OCI-LY3 (cell line): ENCODE measurements around the gene C7orf57.
"Not testable (repeated sequence)": the region's sequence is repeated elsewhere in the genome, so short reads cannot be mapped to it uniquely, and the experiment has no call there.

Experiments used
- H2AFZ ChIP-seq: fragments of 200-600, 300-600 bp; shearing (Covaris generic); 2 replicates; pipeline ENCODE4 v1.6.0; 2014; ENCODE audit warnings: antibody characterized with exemption, low read depth, low read length
- H3K27ac ChIP-seq: fragments of 200-600, 300-600 bp; sonication (generic); 2 replicates; pipeline ENCODE4 v1.5.1; 2014; ENCODE audit warnings: mild to moderate bottlenecking, low read length, moderate library complexity, mixed read lengths
- H3K27me3 ChIP-seq: fragments of 200-600, 300-600 bp; sonication (generic); 2 replicates; pipeline ENCODE4 v1.6.1; 2014; ENCODE audit warnings: low read depth, low read length, mixed read lengths
- H3K36me3 ChIP-seq: fragments of 200-600, 300-600 bp; sonication (generic); replicated peaks from 2 replicates; pipeline ENCODE3; 2014; ENCODE audit warnings: low read depth, low read length, mixed read lengths
- H3K4me1 ChIP-seq: fragments of 300-600, 200-600 bp; sonication (generic); 2 replicates; pipeline ENCODE4 v1.6.1; 2014; ENCODE audit warnings: low read length, mixed read lengths
- H3K4me2 ChIP-seq: fragments of 200-600, 300-600 bp; sonication (generic); 2 replicates; pipeline ENCODE4 v1.6.1; 2014; ENCODE audit warnings: low read length, mixed read lengths
- H3K4me3 ChIP-seq: fragments of 300-600, 200-600 bp; sonication (generic); 2 replicates; pipeline ENCODE4 v1.5.1; 2014; ENCODE audit warnings: antibody characterized with exemption, mild to moderate bottlenecking, low read length, moderate library complexity
- H3K79me2 ChIP-seq: fragments of 300-600, 200-600 bp; shearing (Covaris generic); 2 replicates; pipeline ENCODE4 v1.6.1; 2014; ENCODE audit warnings: mild to moderate bottlenecking, low read length, mixed read lengths
- H3K9ac ChIP-seq: fragments of 300-600, 200-600 bp; shearing (Covaris generic); 2 replicates; pipeline ENCODE4 v1.6.0; 2014; ENCODE audit warnings: mild to moderate bottlenecking, low read length, moderate library complexity
- H3K9me3 ChIP-seq: fragments of 200-600, 300-600 bp; shearing (Covaris generic); 2 replicates; pipeline ENCODE4 v1.6.1; 2014; ENCODE audit warnings: low read length, mixed read lengths; ENCODE audit not compliant: insufficient read depth
- H4K20me1 ChIP-seq: fragments of 200-600, 300-600 bp; sonication (generic); 2 replicates; pipeline ENCODE4 v1.6.1; 2016; ENCODE audit warnings: low read length, mixed read lengths; ENCODE audit not compliant: insufficient read depth
- EZH2phosphoT487 ChIP-seq: fragments of 200-600 bp; shearing (Covaris generic); IDR thresholded peaks from 2 replicates; pipeline ENCODE4 v1.6.1; 2018; ENCODE audit warnings: antibody characterized with exemption, mixed run types, low read depth
- TF ChIP-seq, protein P1 (sequence below): fragments of 200-600, 300-600 bp; sonication (generic); IDR thresholded peaks from 2 replicates; pipeline ENCODE4 v1.5.1; 2014; ENCODE audit warnings: antibody characterized with exemption, low read length, low read depth

C7orf57 gene

DNA sequence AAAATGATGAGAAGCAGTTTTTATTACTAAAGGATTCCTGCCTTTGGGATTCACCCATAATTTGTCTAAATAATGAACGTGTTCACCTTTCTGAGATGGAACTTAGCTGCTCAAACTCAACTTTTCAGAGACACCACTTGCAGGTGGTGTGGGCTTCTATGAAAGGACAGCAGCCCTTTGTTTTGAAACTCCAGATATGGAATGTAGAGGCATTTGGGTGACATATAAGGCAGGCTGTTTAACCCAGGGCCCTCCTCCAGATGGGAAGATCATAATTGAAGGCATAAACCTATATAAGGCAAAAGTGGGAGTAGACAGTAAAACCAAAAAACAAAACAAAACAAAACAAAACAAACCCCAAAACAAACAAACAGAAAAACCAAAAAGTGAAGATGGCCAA, 44.1 kb upstream of the C7orf57 start:
- peak overlapping the region; percentile 36; the same call in 1 of the 2 replicates for H3K9ac ChIP-seq
- H3K9me3 ChIP-seq = no peaks in the 10 kb centered on the region
- H3K4me3 ChIP-seq = peak overlapping the region; percentile 74
- peaks cover 5% of the 10 kb centered on the region; the same call in 1 of the 2 replicates for H3K4me1 ChIP-seq
- TF ChIP-seq, protein P1, sequence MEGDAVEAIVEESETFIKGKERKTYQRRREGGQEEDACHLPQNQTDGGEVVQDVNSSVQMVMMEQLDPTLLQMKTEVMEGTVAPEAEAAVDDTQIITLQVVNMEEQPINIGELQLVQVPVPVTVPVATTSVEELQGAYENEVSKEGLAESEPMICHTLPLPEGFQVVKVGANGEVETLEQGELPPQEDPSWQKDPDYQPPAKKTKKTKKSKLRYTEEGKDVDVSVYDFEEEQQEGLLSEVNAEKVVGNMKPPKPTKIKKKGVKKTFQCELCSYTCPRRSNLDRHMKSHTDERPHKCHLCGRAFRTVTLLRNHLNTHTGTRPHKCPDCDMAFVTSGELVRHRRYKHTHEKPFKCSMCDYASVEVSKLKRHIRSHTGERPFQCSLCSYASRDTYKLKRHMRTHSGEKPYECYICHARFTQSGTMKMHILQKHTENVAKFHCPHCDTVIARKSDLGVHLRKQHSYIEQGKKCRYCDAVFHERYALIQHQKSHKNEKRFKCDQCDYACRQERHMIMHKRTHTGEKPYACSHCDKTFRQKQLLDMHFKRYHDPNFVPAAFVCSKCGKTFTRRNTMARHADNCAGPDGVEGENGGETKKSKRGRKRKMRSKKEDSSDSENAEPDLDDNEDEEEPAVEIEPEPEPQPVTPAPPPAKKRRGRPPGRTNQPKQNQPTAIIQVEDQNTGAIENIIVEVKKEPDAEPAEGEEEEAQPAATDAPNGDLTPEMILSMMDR = no peak
- TF ChIP-seq EZH2phosphoT487 = no peak
- H3K27me3 ChIP-seq = peaks cover 5% of the 10 kb centered on the region; the same call in 1 of the 2 replicates
- no peaks in the 10 kb centered on the region for H3K79me2 ChIP-seq
- H3K36me3 ChIP-seq = no peaks in the 10 kb centered on the region
- H2AFZ ChIP-seq = peak overlapping the region; percentile 54
- no peak overlapping the region for H3K27ac ChIP-seq
- H3K4me2 ChIP-seq = peak overlapping the region; percentile 67
- no peaks in the 10 kb centered on the region for H4K20me1 ChIP-seq

GRCh38 chr7:47991741-47992311, 43.5 kb upstream of the C7orf57 start:
- TF ChIP-seq EZH2phosphoT487 = no peak
- TF ChIP-seq, protein P1 = peak; percentile 70
- peak overlapping the region; percentile 74 for H3K4me3 ChIP-seq

GRCh38 chr7:47992446-47992845, 42.9 kb upstream of the C7orf57 start:
- Histone ChIP-seq H3K36me3 (no peaks in the 10 kb centered on the region), H3K79me2 (no peaks in the 10 kb centered on the region), H2AFZ (no peak overlapping the region), H3K4me2 (peak overlapping the region; percentile 67), H3K27me3 (peaks cover 5% of the 10 kb centered on the region; the same call in 1 of the 2 replicates), H3K27ac (no peak overlapping the region), H4K20me1 (no peaks in the 10 kb centered on the region), H3K4me1 (peaks cover 5% of the 10 kb centered on the region; the same call in 1 of the 2 replicates), H3K4me3 (peak overlapping the region; percentile 74), H3K9me3 (no peaks in the 10 kb centered on the region), H3K9ac (no peak overlapping the region)
- no peak for TF ChIP-seq EZH2phosphoT487
- TF ChIP-seq, protein P1 = no peak

More at GRCh38 chr7:47991741-47992311, 43.5 kb upstream of the C7orf57 start:
- H3K27me3 ChIP-seq = peaks cover 5% of the 10 kb centered on the region; the same call in 1 of the 2 replicates
- no peaks in the 10 kb centered on the region for H3K79me2 ChIP-seq
- H3K4me2 ChIP-seq = peak overlapping the region; percentile 67
- peak overlapping the region; percentile 36; the same call in 1 of the 2 replicates for H3K9ac ChIP-seq
- no peaks in the 10 kb centered on the region for H4K20me1 ChIP-seq
- H3K27ac ChIP-seq = no peak overlapping the region
- H3K9me3 ChIP-seq = no peaks in the 10 kb centered on the region
- peaks cover 5% of the 10 kb centered on the region; the same call in 1 of the 2 replicates for H3K4me1 ChIP-seq
- peak overlapping the region; percentile 87 for H2AFZ ChIP-seq
- no peaks in the 10 kb centered on the region for H3K36me3 ChIP-seq

DNA sequence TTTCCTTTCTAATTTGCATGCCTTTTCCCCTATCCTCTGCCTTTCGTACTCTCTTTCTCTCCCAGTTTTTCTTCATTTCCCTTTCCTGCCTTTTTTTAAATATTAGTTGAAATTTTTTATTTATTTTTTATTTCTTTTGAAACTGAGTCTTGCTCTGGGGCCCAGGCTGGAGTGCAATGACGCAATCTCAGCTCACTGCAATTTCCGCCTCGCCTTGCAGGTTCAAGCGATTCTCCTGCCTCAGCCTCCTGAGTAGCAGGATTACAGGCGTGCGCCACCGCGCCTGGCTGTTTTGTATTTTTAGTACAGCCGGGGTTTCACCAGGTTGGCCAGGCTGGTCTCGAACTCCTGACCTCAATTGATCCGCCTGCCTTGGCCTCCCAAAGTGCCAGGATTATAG, 35.9 kb upstream of the C7orf57 start:
- H2AFZ ChIP-seq = no peak overlapping the region

DNA sequence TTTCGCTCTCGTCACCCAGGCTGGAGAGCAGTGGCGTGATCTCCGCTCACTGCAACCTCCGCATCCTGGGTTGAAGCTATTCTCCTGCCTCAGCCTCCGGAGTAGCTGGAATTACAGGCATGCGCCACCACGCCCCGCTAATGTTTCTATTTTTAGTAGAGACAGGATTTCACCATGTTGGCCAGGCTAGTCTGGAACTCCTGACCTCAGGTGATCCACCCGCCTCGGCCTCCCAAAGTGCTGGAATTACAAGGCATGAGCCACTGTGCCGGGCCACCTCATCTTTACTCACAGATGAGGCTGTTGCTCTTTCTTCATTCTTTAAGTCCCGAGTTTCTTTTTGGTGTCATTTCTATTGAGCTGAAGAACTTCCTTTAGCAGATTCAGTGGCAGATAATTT, 35.2 kb upstream of the C7orf57 start:
- H3K4me1 ChIP-seq = peaks cover 11% of the 10 kb centered on the region
- not testable (repeated sequence) for H4K20me1 ChIP-seq, H3K27me3 ChIP-seq, H3K36me3 ChIP-seq, H3K9ac ChIP-seq, H3K27ac ChIP-seq, H2AFZ ChIP-seq, H3K79me2 ChIP-seq, H3K4me3 ChIP-seq, H3K9me3 ChIP-seq, H3K4me2 ChIP-seq

More for the DNA sequence above, 35.9 kb upstream of the C7orf57 start:
- H3K9me3 ChIP-seq = no peaks in the 10 kb centered on the region
- no peaks in the 10 kb centered on the region for H4K20me1 ChIP-seq
- peaks cover 4% of the 10 kb centered on the region for H3K4me1 ChIP-seq
- TF ChIP-seq, protein P1 = no peak
- no peak for TF ChIP-seq EZH2phosphoT487
- H3K4me3 ChIP-seq = no peak overlapping the region
- no peak overlapping the region for H3K9ac ChIP-seq
- no peaks in the 10 kb centered on the region for H3K36me3 ChIP-seq
- H3K27me3 ChIP-seq = peaks cover 8% of the 10 kb centered on the region; the same call in 1 of the 2 replicates
- no peaks in the 10 kb centered on the region for H3K79me2 ChIP-seq
- no peak overlapping the region for H3K27ac ChIP-seq
- no peak overlapping the region for H3K4me2 ChIP-seq
